IMR-90 (cell line): ENCODE data around the gene IGFBP6. TPM values are rescaled to one million over a fixed set of nuclear protein-coding genes. Genes with fewer than 3 reads are reported as not detected.
A peak's percentile ranks its signal among the peaks of the same experiment; 100 is the strongest.

Experiments used
- ATAC-seq: fragments of 200-7000 bp; cut with Tn5 transposase; 2 replicates; pipeline ENCODE4 v1.9.1; 2020; ENCODE audit warnings: low read depth, mild to moderate bottlenecking, moderate library complexity
- BruUV-seq: library from RNA; stranded (reverse); fragments of 400-500 nt; replicated peaks from 2 replicates; lab custom pipeline; 2021; lab: Mats Ljungman, UMichigan
- CTCF ChIA-PET: fragments of 300-600 bp; formaldehyde crosslinking; extraction: SDS; loops from one replicate; lab custom pipeline; 2021; ENCODE audit warnings: antibody characterized with exemption; lab: Yijun Ruan, JAX
- POLR2A ChIA-PET: fragments of 300-600 bp; sonication (Branson Sonifier 250); formaldehyde crosslinking; loops from one replicate; lab custom pipeline; 2022; ENCODE audit warnings: antibody characterized with exemption; ENCODE audit not compliant: unreplicated experiment; lab: Charles Lee
- DNase-seq: peaks from one replicate; pipeline ENCODE4 v3.0.0; 2013
- H2AFZ ChIP-seq: replicated peaks from 2 replicates; pipeline ENCODE3; 2013; ENCODE audit warnings: low read length, mild to moderate bottlenecking; ENCODE audit not compliant: poor library complexity
- H2AK5ac ChIP-seq: 2 replicates; pipeline ENCODE4 v1.6.1; 2013; ENCODE audit warnings: low read depth, low read length, inconsistent platforms
- H2AK9ac ChIP-seq: replicated peaks from 2 replicates; pipeline ENCODE3; 2013; ENCODE audit warnings: mild to moderate bottlenecking, low read depth, low read length, moderate library complexity; ENCODE audit not compliant: poor library complexity
- H2BK120ac ChIP-seq: 2 replicates; pipeline ENCODE4 v1.6.1; 2013; ENCODE audit warnings: low read depth, low read length, inconsistent platforms
- H2BK15ac ChIP-seq: 3 replicates; pipeline ENCODE4 v1.6.1; 2013; ENCODE audit warnings: low read depth, low read length, inconsistent platforms
- H2BK20ac ChIP-seq: 2 replicates; pipeline ENCODE4 v1.6.1; 2013; ENCODE audit warnings: low read depth, mild to moderate bottlenecking, inconsistent platforms, low read length, moderate library complexity
- H2BK5ac ChIP-seq: 2 replicates; pipeline ENCODE4 v1.6.1; 2013; ENCODE audit warnings: mild to moderate bottlenecking, low read depth, low read length, inconsistent platforms; ENCODE audit not compliant: poor library complexity, severe bottlenecking
- H3K14ac ChIP-seq: replicated peaks from 2 replicates; pipeline ENCODE4 v1.6.1; 2013; ENCODE audit warnings: low read depth, low read length, inconsistent platforms
- H3K18ac ChIP-seq: 2 replicates; pipeline ENCODE4 v1.6.1; 2013; ENCODE audit warnings: low read depth, low read length, control low read depth
- H3K23ac ChIP-seq: 2 replicates; pipeline ENCODE4 v1.6.1; 2013; ENCODE audit warnings: low read depth, low read length, inconsistent platforms
- H3K27ac ChIP-seq: 2 replicates; pipeline ENCODE4 v1.5.1; 2013; ENCODE audit warnings: mild to moderate bottlenecking, control low read depth, low read length; ENCODE audit not compliant: insufficient read depth
- H3K27me3 ChIP-seq: 2 replicates; pipeline ENCODE4 v1.6.1; 2013; ENCODE audit warnings: low read length; ENCODE audit not compliant: control insufficient read depth, insufficient read depth
- H3K36me3 ChIP-seq: 2 replicates; pipeline ENCODE4 v1.6.1; 2013; ENCODE audit warnings: low read length, mixed read lengths; ENCODE audit not compliant: control insufficient read depth, insufficient read depth
- H3K4ac ChIP-seq: 2 replicates; pipeline ENCODE4 v1.6.1; 2013; ENCODE audit warnings: low read depth, low read length, inconsistent platforms
- H3K4me1 ChIP-seq: 2 replicates; pipeline ENCODE4 v1.6.1; 2013; ENCODE audit warnings: low read length, mixed read lengths; ENCODE audit not compliant: control insufficient read depth, insufficient read depth
- H3K4me2 ChIP-seq: 2 replicates; pipeline ENCODE4 v1.6.1; 2013; ENCODE audit warnings: low read depth, mild to moderate bottlenecking, control low read depth, low read length, moderate library complexity
- H3K4me3 ChIP-seq: 2 replicates; pipeline ENCODE4 v1.5.1; 2013; ENCODE audit warnings: low read depth, mild to moderate bottlenecking, control low read depth, low read length, moderate library complexity; ENCODE audit not compliant: insufficient read depth
- H3K56ac ChIP-seq: 2 replicates; pipeline ENCODE4 v1.6.1; 2013; ENCODE audit warnings: low read length, inconsistent platforms; ENCODE audit not compliant: insufficient read depth; ENCODE audit errors: extremely low read depth
- H3K79me1 ChIP-seq, 2 experiments: 2 replicates each; pipeline ENCODE4 v1.6.1; 2013; ENCODE audit warnings: low read length in 2 of 2, inconsistent platforms in 1 of 2, low read depth in 1 of 2
- H3K9ac ChIP-seq: 2 replicates; pipeline ENCODE4 v1.6.1; 2013; ENCODE audit warnings: low read depth, low read length, control low read depth
- H3K9me1 ChIP-seq: 2 replicates; pipeline ENCODE4 v1.6.1; 2013; ENCODE audit warnings: low read length, inconsistent platforms; ENCODE audit not compliant: insufficient read depth
- H3K9me3 ChIP-seq: 2 replicates; pipeline ENCODE4 v1.6.1; 2013; ENCODE audit warnings: low read length; ENCODE audit not compliant: control insufficient read depth, insufficient read depth
- H4K20me1 ChIP-seq: 2 replicates; pipeline ENCODE4 v1.6.1; 2013; ENCODE audit warnings: low read length, inconsistent platforms; ENCODE audit not compliant: insufficient read depth
- H4K5ac ChIP-seq: 2 replicates; pipeline ENCODE4 v1.6.1; 2013; ENCODE audit warnings: mild to moderate bottlenecking, low read depth, low read length, control low read depth
- H4K8ac ChIP-seq, 2 experiments: 2 replicates each; pipeline ENCODE4 v1.6.1; 2013; ENCODE audit warnings: low read depth in 2 of 2, low read length in 2 of 2, control low read depth in 1 of 2, inconsistent platforms in 1 of 2
- H4K91ac ChIP-seq: 2 replicates; pipeline ENCODE4 v1.6.1; 2013; ENCODE audit warnings: low read depth, low read length, inconsistent platforms; ENCODE audit not compliant: insufficient read depth
- MAFK ChIP-seq: IDR thresholded peaks from 2 replicates; pipeline ENCODE4 v1.6.1; 2012; ENCODE audit warnings: low read depth, low read length, improper control_type of control experiment
- SMC3 ChIP-seq: fragments of 150-350 bp; IDR thresholded peaks from 2 replicates; pipeline ENCODE4 v1.6.1; 2016; ENCODE audit warnings: low read depth, mild to moderate bottlenecking, antibody characterized with exemption, low read length, moderate library complexity
- WGBS, 2 experiments: methylation state at CpG; one replicate each; pipeline versions ENCODE4 v1.1.5 to v1.1.7; 2013; ENCODE audit warnings: missing lambda C conversion rate in 2 of 2; ENCODE audit not compliant: insufficient read length in 1 of 2; ENCODE audit errors: extremely low coverage in 2 of 2; 5-methylcytosine and 5-hydroxymethylcytosine counted together
- dilution Hi-C: fragments of 300-500 bp; cut with HindIII; formaldehyde crosslinking; loops from one replicate; pipeline ENCODE4 v1.14.3; 2018; ENCODE audit warnings: low sequenced_read_pairs; ENCODE audit not compliant: unreplicated experiment
- in situ Hi-C: fragments of 300-500 bp; cut with MboI; formaldehyde crosslinking; loops from 3 replicates; pipeline ENCODE4 v1.14.3; 2019; ENCODE audit warnings: low sequenced_read_pairs, inconsistent platforms, mixed read lengths
- intact Hi-C: fragments of 100-400 bp; cut with micrococcal nuclease; formaldehyde crosslinking; loops from 2 replicates; pipeline ENCODE4 v1.10.0; 2022
- polyA plus RNA-seq, 3 experiments: library from polyadenylated mRNA; depleted of rRNA; stranded (reverse); fragments of >200 nt; gene quantifications; 2 replicates each; pipeline ENCODE4 v1.2.3, GENCODE V29; 2012; ENCODE audit warnings: low replicate concordance in 1 of 3
- total RNA-seq: library from RNA; depleted of rRNA; stranded (reverse); fragments of >200 nt; gene quantifications from 2 replicates; pipeline ENCODE4 v1.2.3, GENCODE V29; 2012

The IGFBP6 gene
- total and polyA plus RNA-seq, 2 of the 4 experiments (the other 2 are of a cell fraction), result 124 to 337 TPM

DNA sequence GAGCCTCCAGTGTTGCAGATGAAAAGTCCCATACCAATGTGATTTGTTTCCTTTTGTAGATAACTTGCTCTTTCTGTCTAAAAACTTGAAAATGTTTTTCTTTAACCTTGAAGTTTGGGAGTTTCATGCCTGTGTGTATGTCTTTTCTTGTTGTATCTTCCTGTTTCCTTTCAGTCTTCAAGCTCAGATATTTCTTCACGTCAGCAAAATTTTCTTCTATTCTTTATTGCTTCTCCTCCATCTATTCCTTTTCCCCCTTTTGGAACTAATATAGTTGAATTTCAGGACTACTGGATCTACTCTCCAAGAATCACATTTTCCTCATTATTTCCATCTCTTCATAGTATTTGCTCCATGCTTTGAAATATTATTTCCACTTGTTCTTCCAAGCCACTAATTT, 29.7 kb downstream of the IGFBP6 start:
- Histone ChIP-seq H3K9me3 (no peaks in the 10 kb centered on the region), H4K20me1 (no peaks in the 10 kb centered on the region), H3K79me1 (no peaks in the 10 kb centered on the region), H4K5ac (no peak overlapping the region), H3K9ac (no peak overlapping the region), H2BK20ac (no peak overlapping the region), H2BK15ac (no peak overlapping the region), H3K36me3 (no peaks in the 10 kb centered on the region), H2BK5ac (no peak overlapping the region), H2AK9ac (no peak overlapping the region), H3K4me1 (peaks cover 3% of the 10 kb centered on the region; the same call in 1 of the 2 replicates), H3K4ac (no peak overlapping the region), H3K18ac (no peak overlapping the region), H4K8ac (no peak overlapping the region), H4K91ac (no peak overlapping the region), H3K27me3 (peaks cover 6% of the 10 kb centered on the region; the same call in 1 of the 2 replicates), H3K56ac (no peak overlapping the region), H3K14ac (no peak overlapping the region), H3K4me3 (no peak overlapping the region), H3K23ac (no peak overlapping the region), H2BK120ac (no peak overlapping the region), H3K9me1 (peaks cover 10% of the 10 kb centered on the region; the same call in 1 of the 2 replicates), H3K27ac (no peak overlapping the region), H2AFZ (no peak overlapping the region), H3K4me2 (no peak overlapping the region), H2AK5ac (no peak overlapping the region)
- DNase-seq (no peak), ATAC-seq (no peak)
- BruUV-seq, result no TSS peak
- intact Hi-C loops, result no loop called here
- dilution Hi-C loops, result no loop called here
- peak; percentile 85 for TF ChIP-seq MAFK
- TF ChIP-seq SMC3, result no peak
- CTCF ChIA-PET, result interaction anchor here (0.6 kb wide), 1 partner anchor 11 kb away, joined by 3 read pairs; no protein-coding TSS in a partner anchor
- POLR2A ChIA-PET, result no interaction called here
- no CpG with 5 or more reads among the region's 1 CpG for WGBS, 2 experiments
- in situ Hi-C loops, result no loop called here
